A549 treated with AZD9567 at 1 μM for 4 hours (cell line): ENCODE data around the gene MARVELD3. TPM values are rescaled to one million over a fixed set of nuclear protein-coding genes. Genes with fewer than 3 reads are reported as not detected.

Experiments used
- total RNA-seq: library from RNA; stranded (reverse); fragments of 200-300 nt; extraction: Qiagen RNA extraction; gene quantifications from 5 replicates; pipeline ENCODE4 v1.2.3, GENCODE V29; 2022; ENCODE audit not compliant: insufficient read depth

Gene MARVELD3
- total RNA-seq, result 0.21 to 0.39 TPM (median 0.28 TPM) in 4 of 5 replicates, not detected in the other

GRCh38 chr16:71626018-71626857, at the start of gene MARVELD3:
Gene MARVELD3, plus strand, starts transcription at chr16:71626184. Its CDS starts 46 bp downstream, at chr16:71626230.

GRCh38 chr16:71576971-71577370, 49.0 kb upstream of the MARVELD3 start, which contains the start of gene TAT:
Gene TAT, minus strand, starts transcription at chr16:71577092. Its CDS starts 677 bp downstream, at chr16:71576415.

Other genes with a start within 250 kb of the MARVELD3 start
- not detected in 5 replicates for gene TLE7, start 184.1 kb upstream of the MARVELD3 start, total RNA-seq
- 6.1 to 10.4 TPM (median 6.7 TPM) in 5 replicates for gene ZNF23, start 163.9 kb upstream of the MARVELD3 start, total RNA-seq
- gene ZNF19, start 136.9 kb upstream of the MARVELD3 start, total RNA-seq, result 1.4 to 2.0 TPM (median 1.9 TPM) in 5 replicates
- 0.03 to 0.06 TPM in 2 of 5 replicates, not detected in the others for gene CHST4, start 99.8 kb upstream of the MARVELD3 start, total RNA-seq
- gene TAT, start 49.1 kb upstream of the MARVELD3 start, total RNA-seq, result 0.02 to 0.48 TPM (median 0.05 TPM) in 3 of 5 replicates, not detected in the others
- gene PHLPP2, start 98.5 kb downstream of the MARVELD3 start, total RNA-seq, result 10.1 to 12.2 TPM (median 10.9 TPM) in 5 replicates
- 38.3 to 48.0 TPM (median 44.4 TPM) in 5 replicates for gene AP1G1, start 182.7 kb downstream of the MARVELD3 start, total RNA-seq
- 15.3 to 19.0 TPM (median 17.3 TPM) in 5 replicates for gene ATXN1L, start 219.8 kb downstream of the MARVELD3 start, total RNA-seq